ENCODE data around the gene FBLL1.

FBLL1 gene

DNA sequence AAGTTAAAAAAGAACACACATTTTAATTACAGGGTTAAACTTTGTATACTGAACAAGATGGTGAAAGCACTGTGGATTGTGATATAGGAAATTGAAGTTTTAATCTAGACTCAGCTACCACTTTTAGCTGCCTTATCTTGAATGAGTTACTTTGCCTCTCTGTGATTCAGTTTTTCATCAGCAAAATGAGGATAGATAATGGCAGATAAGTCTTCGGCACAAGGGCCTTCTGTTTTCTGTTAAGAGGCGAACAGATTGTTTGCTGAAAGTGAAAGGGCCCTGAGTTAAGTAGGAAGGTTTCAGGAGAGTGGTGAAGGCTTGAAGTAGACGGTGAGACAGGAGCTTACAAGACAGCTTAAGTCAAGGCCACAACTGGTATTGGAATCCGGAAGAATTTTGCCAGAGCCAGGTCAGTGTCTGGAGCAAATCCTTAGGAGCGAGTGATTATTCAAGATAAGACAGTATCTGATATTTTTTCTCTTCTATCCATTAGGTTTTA lies 35.0 kb upstream of the FBLL1 start:
- H3K4me3 ChIP-seq (replicated peaks; ENCODE audit: low read depth, low read length) = no peak overlapping the region
- DNase-seq (ENCODE audit: low read depth) = no peak
- TF ChIP-seq CTCF (IDR thresholded peaks at IDR 0.05; ENCODE audit: low read length, missing control alignments) = no peak

DNA sequence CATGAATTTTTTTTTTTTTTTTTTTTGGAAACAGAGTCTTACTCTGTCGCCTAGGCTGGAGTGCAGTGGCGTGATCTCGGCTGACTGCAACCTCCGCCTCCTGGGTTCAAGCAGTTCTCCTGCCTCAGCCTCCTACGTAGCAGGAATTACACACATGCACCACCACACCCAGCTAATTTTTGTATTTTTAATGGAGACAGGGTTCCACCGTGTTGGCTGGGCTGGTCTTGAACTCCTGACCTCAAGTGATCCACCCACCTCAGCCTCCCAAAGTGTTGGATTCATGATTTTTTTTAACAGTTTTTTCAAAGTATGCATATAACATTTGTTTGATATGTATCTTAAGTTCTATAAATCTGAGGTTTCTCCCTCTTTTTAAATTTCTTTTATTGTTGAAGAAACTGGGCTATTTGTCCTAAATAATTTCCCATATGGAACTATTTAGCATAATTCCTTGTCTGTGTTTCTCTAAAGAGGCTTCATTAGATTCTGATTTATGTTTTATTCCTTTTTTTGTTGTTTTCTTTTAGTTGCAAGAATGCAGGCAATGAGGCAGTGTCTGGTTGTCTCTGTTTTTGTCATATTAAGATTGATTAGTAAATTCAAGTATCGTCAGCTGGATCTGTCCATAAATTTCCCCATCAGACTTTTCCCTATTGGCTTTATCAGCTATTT lies 26.4 kb upstream of the FBLL1 start:
- DNase-seq (ENCODE audit: low read depth) = no peak
- TF ChIP-seq CTCF (IDR thresholded peaks at IDR 0.05; ENCODE audit: low read length, missing control alignments) = no peak
- no peak overlapping the region for H3K4me3 ChIP-seq (replicated peaks; ENCODE audit: low read depth, low read length)

- no peak overlapping the region for H3K4me3 ChIP-seq (replicated peaks; ENCODE audit: low read depth, low read length)
- no peak for DNase-seq (ENCODE audit: low read depth)
- TF ChIP-seq CTCF (IDR thresholded peaks at IDR 0.05; ENCODE audit: low read length, missing control alignments) = no peak
These were observed 15.2 kb upstream of the FBLL1 start for GRCh38 chr5:168513861-168514428.

DNA sequence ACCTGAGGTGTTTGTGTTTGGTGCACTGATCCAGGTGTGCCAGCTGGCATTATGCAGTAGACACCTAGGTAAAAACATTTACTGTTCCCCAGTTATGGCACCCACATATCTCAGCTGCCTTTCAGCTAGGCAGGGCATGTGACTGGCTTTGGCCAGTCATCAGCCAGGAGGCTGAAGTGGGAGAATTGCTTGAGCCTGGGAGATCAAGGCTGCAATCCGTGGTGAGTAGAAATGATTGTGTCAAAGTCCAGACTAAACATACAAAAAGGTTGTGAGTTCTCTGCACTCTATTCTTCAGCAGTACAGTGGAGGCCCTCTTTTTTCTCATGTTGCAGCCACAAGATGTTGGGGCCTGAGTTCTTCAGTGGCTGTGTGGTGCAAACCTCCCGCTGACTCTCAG lies 3.2 kb upstream of the FBLL1 start:
- H3K4me3 ChIP-seq (replicated peaks; ENCODE audit: low read depth, low read length) = no peak overlapping the region
- no peak for TF ChIP-seq CTCF (IDR thresholded peaks at IDR 0.05; ENCODE audit: low read length, missing control alignments)
- no peak for DNase-seq (ENCODE audit: low read depth)

DNA sequence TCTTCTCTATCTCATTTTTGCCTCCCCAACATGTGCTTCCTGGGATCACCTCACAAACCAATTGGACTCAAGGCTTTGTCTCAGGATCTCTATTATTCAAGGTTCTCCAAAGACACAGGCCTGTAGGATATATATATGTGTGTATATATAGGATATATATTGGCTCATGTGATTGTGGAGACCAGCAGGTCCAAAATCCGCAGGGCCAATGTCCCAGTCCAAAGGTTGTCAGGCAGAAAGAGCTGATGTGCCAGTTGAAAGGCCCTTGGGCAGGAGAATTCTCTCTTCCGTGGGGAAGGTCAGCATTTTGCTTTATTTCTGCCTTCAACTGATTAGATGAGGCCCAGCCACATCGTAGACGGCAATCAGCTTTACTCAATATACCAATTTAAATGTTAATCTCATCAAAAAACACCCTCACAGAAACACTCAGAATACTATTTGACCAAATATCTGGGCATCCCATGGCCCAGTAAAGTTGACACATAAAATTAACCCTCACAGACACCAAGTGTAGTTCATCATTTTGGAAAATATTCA lies 1.3 kb upstream of the FBLL1 start:
- H3K4me3 ChIP-seq (replicated peaks; ENCODE audit: low read depth, low read length) = no peak overlapping the region
- no peak for DNase-seq (ENCODE audit: low read depth)
- no peak for TF ChIP-seq CTCF (IDR thresholded peaks at IDR 0.05; ENCODE audit: low read length, missing control alignments)

GRCh38 chr5:168529374-168530234 lies 499 bp downstream of the FBLL1 start:
- TF ChIP-seq CTCF (IDR thresholded peaks at IDR 0.05; ENCODE audit: low read length, missing control alignments) = no peak
- H3K4me3 ChIP-seq (replicated peaks; ENCODE audit: low read depth, low read length) = peak overlapping the region; percentile 41
- DNase-seq (ENCODE audit: low read depth) = no peak
